PC-9 (cell line): ENCODE measurements around the gene OGFRL1. TPM values are rescaled to one million over a fixed set of nuclear protein-coding genes. Genes with fewer than 3 reads are reported as not detected.

Experiments used
- BruUV-seq: library from RNA; stranded (reverse); fragments of 400-500 nt; replicated peaks from 2 replicates; lab custom pipeline; 2021; lab: Mats Ljungman, UMichigan
- CTCF ChIA-PET: fragments of 300-600 bp; sonication (Branson Sonifier 250); formaldehyde crosslinking; loops from one replicate; lab custom pipeline; 2022; ENCODE audit warnings: antibody characterized with exemption; lab: Charles Lee
- POLR2A ChIA-PET: fragments of 300-600 bp; sonication (Branson Sonifier 250); formaldehyde crosslinking; loops from one replicate; lab custom pipeline; 2022; ENCODE audit warnings: antibody characterized with exemption; ENCODE audit not compliant: unreplicated experiment; lab: Charles Lee
- DNase-seq, 2 experiments: peaks; one replicate each; pipeline versions ENCODE4 v3.0.0 to v3.0.0-alpha.2; 2015 to 2022; ENCODE audit warnings: mixed read lengths in 1 of 2
- H2AFZ ChIP-seq: fragments of 200-600 bp; sonication (generic); 2 replicates; pipeline ENCODE4 v1.8.1; 2017; ENCODE audit warnings: antibody characterized with exemption
- H3F3A ChIP-seq: fragments of 200-600 bp; sonication (generic); 2 replicates; pipeline ENCODE4 v1.8.1; 2017; ENCODE audit warnings: antibody characterized with exemption, mild to moderate bottlenecking, low read depth; ENCODE audit not compliant: insufficient read depth
- H3K27ac ChIP-seq: fragments of 200-600 bp; sonication (generic); 2 replicates; pipeline ENCODE4 v1.6.1; 2016; ENCODE audit warnings: mixed run types
- H3K27me3 ChIP-seq: fragments of 200-600 bp; sonication (generic); 2 replicates; pipeline ENCODE4 v1.6.1; 2016; ENCODE audit warnings: low read depth, mixed run types; ENCODE audit not compliant: insufficient read depth
- H3K36me3 ChIP-seq: fragments of 200-600 bp; sonication (generic); 2 replicates; pipeline ENCODE4 v1.6.1; 2016; ENCODE audit warnings: low read depth, mixed run types
- H3K4me1 ChIP-seq: fragments of 200-600 bp; sonication (generic); replicated peaks from 2 replicates; pipeline ENCODE4 v1.6.1; 2016; ENCODE audit warnings: mixed run types; ENCODE audit not compliant: insufficient read depth
- H3K4me2 ChIP-seq: fragments of 200-600 bp; sonication (generic); 2 replicates; pipeline ENCODE4 v1.6.1; 2017; ENCODE audit warnings: mixed run types
- H3K4me3 ChIP-seq: fragments of 200-600 bp; sonication (generic); 2 replicates; pipeline ENCODE4 v1.6.1; 2016; ENCODE audit warnings: mixed run types
- H3K79me2 ChIP-seq: fragments of 200-600 bp; sonication (generic); 2 replicates; pipeline ENCODE4 v1.6.1; 2017; ENCODE audit warnings: low read depth, mixed run types
- H3K9me2 ChIP-seq: fragments of 200-600 bp; sonication (generic); 2 replicates; pipeline ENCODE4 v1.8.1; 2017; ENCODE audit warnings: mild to moderate bottlenecking; ENCODE audit not compliant: insufficient read depth
- H3K9me3 ChIP-seq: fragments of 200-600 bp; sonication (generic); 2 replicates; pipeline ENCODE4 v1.8.1; 2016; ENCODE audit warnings: low read depth; ENCODE audit not compliant: insufficient read depth
- H4K20me1 ChIP-seq: fragments of 200-600 bp; sonication (generic); 2 replicates; pipeline ENCODE4 v1.8.1; 2017; ENCODE audit not compliant: insufficient read depth
- EZH2 ChIP-seq: fragments of 200-600 bp; sonication (generic); IDR thresholded peaks from 2 replicates; pipeline ENCODE4 v1.8.0; 2017; ENCODE audit warnings: antibody characterized with exemption, low read depth
- intact Hi-C: fragments of 100-400 bp; cut with micrococcal nuclease; formaldehyde crosslinking; loops from one replicate; pipeline ENCODE4 v1.10.0; 2022; ENCODE audit not compliant: unreplicated experiment
- total RNA-seq: library from RNA; stranded (reverse); gene quantifications from 2 replicates; pipeline ENCODE4 v1.2.3, GENCODE V29; 2021
- TF ChIP-seq, protein P1 (sequence below): fragments of 200-600 bp; sonication (generic); conservative IDR thresholded peaks from 2 replicates; pipeline ENCODE4 v1.6.1; 2017; ENCODE audit warnings: mixed run types, antibody characterized with exemption, mild to moderate bottlenecking, moderate library complexity

OGFRL1 gene
- total RNA-seq, 1 experiment from 2014 or later = 11.0 TPM

DNA sequence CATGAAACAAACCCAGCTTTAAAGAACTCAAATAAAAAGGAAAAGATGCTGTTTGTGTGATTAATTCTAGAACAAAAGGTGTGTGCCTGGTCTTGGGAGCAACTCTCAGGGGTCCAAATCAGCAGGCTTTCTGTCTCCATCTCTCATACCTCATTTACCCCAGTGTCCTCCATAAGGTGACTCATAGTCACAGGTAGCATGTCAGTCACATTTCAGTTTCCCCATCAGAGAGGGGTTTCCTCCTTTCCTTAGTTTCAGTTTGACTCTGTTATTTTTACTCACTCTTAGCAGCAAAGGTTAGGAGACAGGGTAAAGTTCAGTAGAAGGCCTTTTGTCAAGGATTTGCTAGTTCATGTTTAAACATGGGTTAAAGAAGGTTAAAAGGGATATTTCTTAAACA, 46.2 kb downstream of the OGFRL1 start:
- H3K27ac ChIP-seq = no peak overlapping the region
- intact Hi-C loops = loop anchor here (5.0 kb wide), 1 partner anchor 47 kb away; the partner anchor contains the start of gene OGFRL1
- no peaks in the 10 kb centered on the region for H3K27me3 ChIP-seq
- no peak for DNase-seq
- no peaks in the 10 kb centered on the region; the same call in 1 of the 2 replicates for H3K9me3 ChIP-seq
- ChIA-PET POLR2A (no interaction called here), CTCF (no interaction called here)
- no peak overlapping the region for H2AFZ ChIP-seq
- H3K4me2 ChIP-seq = no peak overlapping the region
- no peaks in the 10 kb centered on the region for H3K79me2 ChIP-seq
- no peaks in the 10 kb centered on the region for H3K9me2 ChIP-seq
- BruUV-seq = no TSS peak
- no peaks in the 10 kb centered on the region for H3K36me3 ChIP-seq
- H3K4me3 ChIP-seq = no peak overlapping the region
- H3K4me1 ChIP-seq = peaks cover 14% of the 10 kb centered on the region
- no peaks in the 10 kb centered on the region for H4K20me1 ChIP-seq
- TF ChIP-seq EZH2 = no peak
- TF ChIP-seq, protein P1, sequence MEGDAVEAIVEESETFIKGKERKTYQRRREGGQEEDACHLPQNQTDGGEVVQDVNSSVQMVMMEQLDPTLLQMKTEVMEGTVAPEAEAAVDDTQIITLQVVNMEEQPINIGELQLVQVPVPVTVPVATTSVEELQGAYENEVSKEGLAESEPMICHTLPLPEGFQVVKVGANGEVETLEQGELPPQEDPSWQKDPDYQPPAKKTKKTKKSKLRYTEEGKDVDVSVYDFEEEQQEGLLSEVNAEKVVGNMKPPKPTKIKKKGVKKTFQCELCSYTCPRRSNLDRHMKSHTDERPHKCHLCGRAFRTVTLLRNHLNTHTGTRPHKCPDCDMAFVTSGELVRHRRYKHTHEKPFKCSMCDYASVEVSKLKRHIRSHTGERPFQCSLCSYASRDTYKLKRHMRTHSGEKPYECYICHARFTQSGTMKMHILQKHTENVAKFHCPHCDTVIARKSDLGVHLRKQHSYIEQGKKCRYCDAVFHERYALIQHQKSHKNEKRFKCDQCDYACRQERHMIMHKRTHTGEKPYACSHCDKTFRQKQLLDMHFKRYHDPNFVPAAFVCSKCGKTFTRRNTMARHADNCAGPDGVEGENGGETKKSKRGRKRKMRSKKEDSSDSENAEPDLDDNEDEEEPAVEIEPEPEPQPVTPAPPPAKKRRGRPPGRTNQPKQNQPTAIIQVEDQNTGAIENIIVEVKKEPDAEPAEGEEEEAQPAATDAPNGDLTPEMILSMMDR = no peak
- H3F3A ChIP-seq = no peaks in the 10 kb centered on the region

DNA sequence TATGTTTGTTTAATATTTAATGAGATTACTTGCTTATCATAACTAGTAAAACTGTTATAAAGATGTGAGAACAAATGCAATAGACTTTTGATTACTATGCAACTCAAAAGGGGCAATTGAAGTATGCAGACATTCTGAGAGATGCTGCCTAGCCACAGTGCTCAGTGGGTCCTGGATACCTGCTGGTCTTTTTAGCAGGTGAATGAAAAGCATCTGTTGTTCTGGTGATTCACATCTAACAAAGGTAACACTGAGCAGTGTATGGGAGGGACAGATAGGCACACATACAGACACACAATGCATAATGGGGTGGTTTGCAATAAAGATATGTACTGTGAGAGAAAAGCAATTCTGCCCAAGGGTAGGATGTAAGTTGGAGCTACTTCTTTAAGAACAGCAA, 46.9 kb downstream of the OGFRL1 start:
- Histone ChIP-seq H3K79me2 (no peaks in the 10 kb centered on the region), H3K36me3 (no peaks in the 10 kb centered on the region), H2AFZ (no peak overlapping the region), H3K4me3 (no peak overlapping the region), H4K20me1 (no peaks in the 10 kb centered on the region), H3F3A (no peaks in the 10 kb centered on the region), H3K9me3 (no peaks in the 10 kb centered on the region; the same call in 1 of the 2 replicates), H3K9me2 (no peaks in the 10 kb centered on the region), H3K27me3 (no peaks in the 10 kb centered on the region), H3K4me1 (peaks cover 14% of the 10 kb centered on the region), H3K27ac (no peak overlapping the region), H3K4me2 (no peak overlapping the region)
- intact Hi-C loops = no loop called here
- BruUV-seq = no TSS peak
- POLR2A ChIA-PET = interaction anchor here (0.6 kb wide), 1 partner anchor 69 kb away, joined by 3 read pairs; no protein-coding TSS in a partner anchor
- no peak for DNase-seq
- CTCF ChIA-PET = no interaction called here
- TF ChIP-seq EZH2 = no peak
- TF ChIP-seq, protein P1 = no peak

DNA sequence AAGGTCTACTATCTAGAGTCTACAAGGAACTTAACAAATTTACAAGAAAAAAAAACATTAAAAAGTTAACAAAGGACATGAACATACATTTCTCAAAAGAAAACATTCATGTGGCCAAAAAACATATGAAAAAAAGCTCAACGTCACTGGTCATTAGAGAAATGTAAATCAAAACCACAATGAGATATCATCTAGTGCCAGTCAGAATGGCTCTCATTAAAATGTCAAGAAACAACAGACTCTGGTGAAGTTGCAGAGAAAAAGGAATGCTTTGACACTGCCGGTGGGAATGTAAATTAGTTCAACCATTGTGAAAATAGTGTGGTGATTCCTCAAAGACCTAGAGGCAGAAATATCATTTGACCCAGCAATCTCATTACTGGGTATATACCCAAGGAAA, 48.3 kb downstream of the OGFRL1 start:
- H3K9me3 ChIP-seq = no peaks in the 10 kb centered on the region; the same call in 1 of the 2 replicates
- ChIA-PET CTCF (no interaction called here), POLR2A (no interaction called here)
- no peaks in the 10 kb centered on the region for H3K36me3 ChIP-seq
- no peaks in the 10 kb centered on the region for H3F3A ChIP-seq
- DNase-seq = no peak
- H3K27ac ChIP-seq = no peak overlapping the region
- intact Hi-C loops = no loop called here
- H4K20me1 ChIP-seq = no peaks in the 10 kb centered on the region
- H3K27me3 ChIP-seq = no peaks in the 10 kb centered on the region
- H3K4me1 ChIP-seq = peaks cover 14% of the 10 kb centered on the region
- H2AFZ ChIP-seq = no peak overlapping the region
- no peaks in the 10 kb centered on the region for H3K79me2 ChIP-seq
- no peaks in the 10 kb centered on the region for H3K9me2 ChIP-seq
- no peak overlapping the region for H3K4me2 ChIP-seq
- TF ChIP-seq, protein P1 = no peak
- no peak for TF ChIP-seq EZH2
- BruUV-seq = no TSS peak
- H3K4me3 ChIP-seq = no peak overlapping the region
